ENCODE results near the gene ADAM19. TPM values are rescaled to one million over a fixed set of nuclear protein-coding genes. Genes with fewer than 3 reads are reported as not detected.
A peak's percentile ranks its signal among the peaks of the same experiment; 100 is the strongest.

Gene ADAM19
- total and polyA plus RNA-seq, 3 donors from 2014 or later = 3.1 to 4.9 (median 4.5) TPM

GRCh38 chr5:157445745-157446411 is 129.7 kb downstream of the ADAM19 start:
- WGBS, 2 donors = 74 to 86% methylated on average over 5 of the region's 5 CpGs
- TF ChIP-seq POLR2A (IDR thresholded peaks at IDR 0.05) (no peak), CTCF (IDR thresholded peaks at IDR 0.05) (no peak)
- no peak overlapping the region for H3K4me3 ChIP-seq
- H3K9me3 ChIP-seq = no peaks in the 10 kb centered on the region
- no peaks in the 10 kb centered on the region for H3K36me3 ChIP-seq (ENCODE audit: low read depth, missing control alignments)
- intact Hi-C loops (cut with DNase I; ENCODE audit: low total_unique reads) = no loop called here
- H3K4me1 ChIP-seq = no peaks in the 10 kb centered on the region
- no peak overlapping the region for H3K27ac ChIP-seq
- DNase-seq = no peak
- no peaks in the 10 kb centered on the region for H3K27me3 ChIP-seq

DNA sequence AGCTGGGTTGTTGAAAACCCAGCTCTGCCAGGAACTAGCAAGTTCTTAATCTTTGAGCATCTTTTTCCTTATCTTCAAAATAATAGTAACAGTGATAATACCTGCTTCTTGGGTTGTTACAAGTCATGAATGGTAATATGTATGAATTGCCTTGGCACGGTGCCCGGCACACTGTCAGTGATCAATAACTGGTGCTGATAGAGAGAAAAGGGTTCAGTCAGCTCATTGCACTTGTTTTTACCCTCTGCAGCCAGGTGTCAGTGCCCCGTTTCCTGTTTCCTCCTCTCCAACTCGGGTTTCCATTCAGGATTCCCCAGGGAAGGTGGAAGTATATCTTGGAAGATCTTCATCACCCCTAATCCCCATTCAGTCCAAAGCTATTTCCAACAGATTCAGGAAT is 131.4 kb downstream of the ADAM19 start:
- DNase-seq = no peak
- intact Hi-C loops (cut with DNase I; ENCODE audit: low total_unique reads) = no loop called here
- no peak overlapping the region for H3K4me3 ChIP-seq
- H3K4me1 ChIP-seq = no peaks in the 10 kb centered on the region
- no peaks in the 10 kb centered on the region for H3K9me3 ChIP-seq
- no peaks in the 10 kb centered on the region for H3K36me3 ChIP-seq (ENCODE audit: low read depth, missing control alignments)
- 68 to 76% methylated on average over 4 of the region's 4 CpGs for WGBS, 2 donors
- no peaks in the 10 kb centered on the region for H3K27me3 ChIP-seq
- TF ChIP-seq CTCF (IDR thresholded peaks at IDR 0.05) (no peak), POLR2A (IDR thresholded peaks at IDR 0.05) (no peak)
- no peak overlapping the region for H3K27ac ChIP-seq

DNA sequence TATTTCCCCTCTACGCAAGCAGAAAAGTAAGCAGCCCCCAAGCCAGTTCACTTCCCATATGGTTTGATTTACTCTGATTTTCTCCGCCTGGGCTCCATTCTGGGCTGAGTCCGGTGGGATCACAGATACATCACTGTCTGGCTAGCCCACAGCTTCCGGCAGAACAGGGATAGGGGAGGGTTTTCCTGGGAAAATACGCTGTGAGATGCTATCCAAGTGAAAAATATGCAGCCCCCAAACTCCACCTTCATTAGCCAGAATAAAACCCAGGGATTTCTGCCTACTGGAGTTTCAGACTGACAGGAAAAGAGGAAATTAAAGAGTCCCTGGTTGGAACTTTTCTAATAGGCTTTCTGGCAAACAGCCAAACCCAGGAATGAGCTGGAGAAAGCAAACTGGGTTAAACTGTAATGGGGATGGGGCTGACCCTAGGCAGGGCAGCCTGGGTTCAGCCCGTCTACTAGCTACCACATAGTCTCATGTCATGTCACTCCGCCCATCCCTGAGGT is 132.5 kb downstream of the ADAM19 start:
- no peak for DNase-seq
- intact Hi-C loops (cut with DNase I; ENCODE audit: low total_unique reads) = no loop called here
- Histone ChIP-seq H3K4me1 (no peaks in the 10 kb centered on the region), H3K9me3 (no peaks in the 10 kb centered on the region), H3K4me3 (no peak overlapping the region), H3K27ac (no peak overlapping the region), H3K36me3 (ENCODE audit: low read depth, missing control alignments) (no peaks in the 10 kb centered on the region), H3K27me3 (no peaks in the 10 kb centered on the region)
- no peak for TF ChIP-seq POLR2A (IDR thresholded peaks at IDR 0.05)
- TF ChIP-seq CTCF (IDR thresholded peaks at IDR 0.05) = no peak
- 65 to 74% methylated on average over 7 of the region's 7 CpGs for WGBS, 2 donors

DNA sequence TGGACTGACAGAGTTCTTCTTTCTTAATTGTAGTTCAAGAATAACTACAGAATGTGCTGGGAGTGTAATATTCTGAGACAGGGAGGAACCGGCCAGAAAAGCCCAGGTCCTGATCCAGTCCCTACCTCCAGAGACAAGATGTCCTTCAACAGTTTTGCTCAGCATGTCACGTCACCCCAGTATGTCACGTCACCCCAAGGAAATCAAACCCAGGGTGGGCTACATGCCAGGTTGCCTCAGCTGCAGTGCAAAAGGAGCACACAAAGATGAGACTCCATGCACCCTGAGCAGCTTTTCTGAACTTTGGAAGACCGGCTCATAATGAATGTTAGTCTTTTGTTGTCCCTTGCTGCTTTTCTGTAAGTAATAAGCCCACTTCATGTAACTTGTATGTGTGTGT is 141.5 kb downstream of the ADAM19 start:
- H3K9me3 ChIP-seq = no peaks in the 10 kb centered on the region
- DNase-seq = peak; percentile 18
- no peak overlapping the region for H3K27ac ChIP-seq
- no peak overlapping the region for H3K4me3 ChIP-seq
- no peaks in the 10 kb centered on the region for H3K4me1 ChIP-seq
- TF ChIP-seq POLR2A (IDR thresholded peaks at IDR 0.05) (no peak), CTCF (IDR thresholded peaks at IDR 0.05) (no peak)
- intact Hi-C loops (cut with DNase I; ENCODE audit: low total_unique reads) = no loop called here
- no peaks in the 10 kb centered on the region for H3K27me3 ChIP-seq
- no peaks in the 10 kb centered on the region for H3K36me3 ChIP-seq (ENCODE audit: low read depth, missing control alignments)
- 31 to 38% methylated on average over 3 to 4 of the region's 4 CpGs for WGBS, 2 donors
